ENCODE measurements around the gene KLHL36. TPM values are rescaled to one million over a fixed set of nuclear protein-coding genes. Genes with fewer than 3 reads are reported as not detected.

KLHL36 gene
- total RNA-seq, 1 donor from 2014 or later = 26.2 TPM

DNA sequence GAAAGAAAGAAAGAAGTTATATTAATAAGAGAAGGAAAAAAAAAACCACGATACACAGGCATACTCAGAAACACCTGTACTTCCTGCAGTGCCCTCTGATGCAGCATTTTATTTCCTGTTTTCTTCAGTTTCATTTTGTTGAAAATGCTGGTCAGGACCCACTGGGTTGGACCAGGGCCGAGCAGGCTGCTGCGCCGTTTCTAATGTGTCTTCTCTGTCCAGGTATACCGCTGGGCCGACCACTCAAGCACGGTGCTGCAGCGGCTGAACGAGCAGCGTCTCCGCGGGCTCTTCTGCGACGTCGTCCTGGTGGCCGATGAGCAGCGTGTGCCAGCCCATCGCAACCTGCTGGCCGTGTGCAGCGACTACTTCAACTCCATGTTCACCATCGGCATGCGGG lies 8.3 kb downstream of the KLHL36 start:
- TF ChIP-seq, protein P1, sequence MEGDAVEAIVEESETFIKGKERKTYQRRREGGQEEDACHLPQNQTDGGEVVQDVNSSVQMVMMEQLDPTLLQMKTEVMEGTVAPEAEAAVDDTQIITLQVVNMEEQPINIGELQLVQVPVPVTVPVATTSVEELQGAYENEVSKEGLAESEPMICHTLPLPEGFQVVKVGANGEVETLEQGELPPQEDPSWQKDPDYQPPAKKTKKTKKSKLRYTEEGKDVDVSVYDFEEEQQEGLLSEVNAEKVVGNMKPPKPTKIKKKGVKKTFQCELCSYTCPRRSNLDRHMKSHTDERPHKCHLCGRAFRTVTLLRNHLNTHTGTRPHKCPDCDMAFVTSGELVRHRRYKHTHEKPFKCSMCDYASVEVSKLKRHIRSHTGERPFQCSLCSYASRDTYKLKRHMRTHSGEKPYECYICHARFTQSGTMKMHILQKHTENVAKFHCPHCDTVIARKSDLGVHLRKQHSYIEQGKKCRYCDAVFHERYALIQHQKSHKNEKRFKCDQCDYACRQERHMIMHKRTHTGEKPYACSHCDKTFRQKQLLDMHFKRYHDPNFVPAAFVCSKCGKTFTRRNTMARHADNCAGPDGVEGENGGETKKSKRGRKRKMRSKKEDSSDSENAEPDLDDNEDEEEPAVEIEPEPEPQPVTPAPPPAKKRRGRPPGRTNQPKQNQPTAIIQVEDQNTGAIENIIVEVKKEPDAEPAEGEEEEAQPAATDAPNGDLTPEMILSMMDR (conservative IDR thresholded peaks at IDR 0.05) = no peak
- Mint-ChIP-seq H3K4me3 (no peak overlapping the region), H3K36me3 (ENCODE audit: low read depth) (no peaks in the 10 kb centered on the region), H3K27ac (ENCODE audit: unreplicated experiment) (no peak overlapping the region), H3K27me3 (ENCODE audit: low read depth) (no peaks in the 10 kb centered on the region), H3K4me1 (no peaks in the 10 kb centered on the region), H3K9me3 (no peaks in the 10 kb centered on the region)
- no peak for DNase-seq (ENCODE audit: low read depth, low spot score)

DNA sequence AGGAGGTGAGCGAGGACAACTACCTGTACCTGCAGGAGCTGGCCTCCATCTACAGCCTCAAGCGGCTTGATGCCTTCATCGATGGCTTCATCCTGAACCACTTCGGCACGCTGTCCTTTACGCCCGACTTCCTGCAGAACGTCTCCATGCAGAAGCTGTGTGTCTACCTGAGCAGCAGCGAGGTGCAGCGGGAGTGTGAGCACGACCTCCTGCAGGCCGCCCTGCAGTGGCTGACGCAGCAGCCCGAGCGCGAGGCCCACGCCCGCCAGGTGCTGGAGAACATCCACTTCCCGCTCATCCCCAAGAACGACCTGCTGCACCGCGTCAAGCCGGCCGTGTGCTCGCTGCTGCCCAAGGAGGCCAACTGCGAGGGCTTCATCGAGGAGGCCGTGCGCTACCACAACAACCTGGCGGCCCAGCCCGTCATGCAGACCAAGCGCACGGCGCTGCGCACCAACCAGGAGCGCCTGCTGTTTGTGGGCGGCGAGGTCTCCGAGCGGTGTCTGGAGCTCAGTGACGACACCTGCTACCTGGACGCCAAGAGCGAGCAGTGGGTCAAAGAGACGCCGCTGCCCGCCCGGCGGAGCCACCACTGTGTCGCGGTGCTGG lies 9.0 kb downstream of the KLHL36 start:
- H3K27me3 Mint-ChIP-seq (ENCODE audit: low read depth) = no peaks in the 10 kb centered on the region
- H3K4me3 Mint-ChIP-seq = no peak overlapping the region
- no peak overlapping the region for H3K27ac Mint-ChIP-seq (ENCODE audit: unreplicated experiment)
- no peaks in the 10 kb centered on the region for H3K9me3 Mint-ChIP-seq
- TF ChIP-seq, protein P1 (conservative IDR thresholded peaks at IDR 0.05) = no peak
- no peaks in the 10 kb centered on the region for H3K4me1 Mint-ChIP-seq
- H3K36me3 Mint-ChIP-seq (ENCODE audit: low read depth) = no peaks in the 10 kb centered on the region
- no peak for DNase-seq (ENCODE audit: low read depth, low spot score)

DNA sequence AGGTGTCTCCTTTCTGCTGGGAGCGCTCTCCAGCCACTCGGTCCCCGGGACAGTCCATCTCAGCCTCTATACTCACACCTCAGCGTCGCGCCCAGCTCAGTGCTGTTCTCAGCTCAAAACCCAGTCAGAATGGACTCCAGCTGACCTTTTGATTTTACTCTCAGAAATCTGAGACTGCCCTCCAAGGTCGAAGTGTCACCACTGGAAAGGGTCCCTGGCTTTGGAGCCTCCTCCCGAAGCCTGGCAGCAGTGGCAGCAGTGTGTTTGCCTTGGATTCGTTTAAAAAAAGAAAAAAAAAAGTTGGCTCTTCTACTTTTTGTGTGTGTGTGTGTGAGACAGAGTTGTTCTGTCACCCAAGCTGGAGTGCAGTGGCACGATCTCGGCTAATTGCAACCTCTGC lies 10.4 kb downstream of the KLHL36 start:
- Mint-ChIP-seq H3K27ac (ENCODE audit: unreplicated experiment) (no peak overlapping the region), H3K27me3 (ENCODE audit: low read depth) (no peaks in the 10 kb centered on the region), H3K4me1 (no peaks in the 10 kb centered on the region), H3K4me3 (no peak overlapping the region), H3K36me3 (ENCODE audit: low read depth) (peaks cover 5% of the 10 kb centered on the region), H3K9me3 (no peaks in the 10 kb centered on the region)
- DNase-seq (ENCODE audit: low read depth, low spot score) = no peak
- TF ChIP-seq, protein P1 (conservative IDR thresholded peaks at IDR 0.05) = no peak

DNA sequence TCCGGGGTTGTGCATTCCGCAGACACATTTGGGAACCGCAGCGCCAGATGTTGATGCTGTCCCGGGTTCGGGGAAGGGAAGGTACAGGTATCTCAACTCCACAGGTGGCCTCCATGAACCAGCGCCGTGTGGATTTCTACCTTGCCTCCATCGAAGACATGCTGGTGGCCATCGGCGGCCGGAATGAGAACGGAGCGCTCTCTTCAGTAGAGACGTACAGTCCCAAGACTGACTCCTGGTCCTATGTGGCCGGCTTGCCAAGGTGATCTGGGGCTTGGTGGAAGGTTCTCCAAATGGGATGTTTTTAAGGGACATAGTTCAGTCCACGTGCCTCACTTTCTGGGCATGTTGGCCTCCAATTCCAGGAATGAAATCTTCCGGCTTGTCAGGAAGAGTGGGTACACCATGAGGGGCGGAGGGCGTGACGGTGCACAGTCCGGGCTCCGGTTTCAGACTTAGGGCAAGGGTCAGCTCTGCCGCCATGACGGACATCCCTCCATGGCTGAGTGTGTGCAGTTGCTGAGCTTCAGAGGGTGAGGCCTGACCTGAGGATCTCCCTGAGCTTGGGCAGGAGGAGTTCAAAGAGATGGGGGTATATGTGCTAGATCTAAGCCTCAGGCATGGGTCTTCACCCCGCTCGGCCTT lies 11.5 kb downstream of the KLHL36 start:
- no peaks in the 10 kb centered on the region for H3K4me1 Mint-ChIP-seq
- H3K36me3 Mint-ChIP-seq (ENCODE audit: low read depth) = peaks cover 5% of the 10 kb centered on the region
- H3K27me3 Mint-ChIP-seq (ENCODE audit: low read depth) = no peaks in the 10 kb centered on the region
- H3K27ac Mint-ChIP-seq (ENCODE audit: unreplicated experiment) = no peak overlapping the region
- no peaks in the 10 kb centered on the region for H3K9me3 Mint-ChIP-seq
- TF ChIP-seq, protein P1 (conservative IDR thresholded peaks at IDR 0.05) = no peak
- no peak for DNase-seq (ENCODE audit: low read depth, low spot score)
- H3K4me3 Mint-ChIP-seq = no peak overlapping the region

DNA sequence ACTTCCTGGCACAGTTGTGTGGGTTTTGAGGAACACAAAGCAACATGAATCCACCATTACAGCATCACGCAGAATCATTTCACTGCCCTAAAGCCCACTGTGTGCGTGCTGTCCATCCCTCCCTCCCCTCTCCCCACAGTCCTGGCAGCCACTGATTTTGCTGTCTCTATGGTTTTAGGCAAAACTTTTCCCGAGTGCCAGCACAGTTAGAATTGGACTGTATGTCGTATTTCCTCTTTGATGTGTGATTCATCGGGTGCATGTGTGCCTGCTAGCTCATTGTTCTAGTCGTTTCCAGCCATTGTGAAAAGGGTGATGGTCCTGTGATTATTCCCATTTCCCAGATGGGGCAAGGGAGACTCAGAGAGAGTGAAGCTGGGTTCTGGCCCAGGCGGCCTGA lies 12.7 kb downstream of the KLHL36 start:
- no peaks in the 10 kb centered on the region for H3K27me3 Mint-ChIP-seq (ENCODE audit: low read depth)
- no peaks in the 10 kb centered on the region for H3K9me3 Mint-ChIP-seq
- no peak overlapping the region for H3K4me3 Mint-ChIP-seq
- H3K36me3 Mint-ChIP-seq (ENCODE audit: low read depth) = peaks cover 5% of the 10 kb centered on the region
- H3K4me1 Mint-ChIP-seq = no peaks in the 10 kb centered on the region
- no peak overlapping the region for H3K27ac Mint-ChIP-seq (ENCODE audit: unreplicated experiment)
- no peak for DNase-seq (ENCODE audit: low read depth, low spot score)
- TF ChIP-seq, protein P1 (conservative IDR thresholded peaks at IDR 0.05) = no peak

Measured in neural crest cell (in vitro differentiated cells).